Heart right ventricle (tissue), 16 donors: ENCODE data around the gene STARD7. TPM values are rescaled to one million over a fixed set of nuclear protein-coding genes. Genes with fewer than 3 reads are reported as not detected.

Experiments
- ATAC-seq, 8 donors: fragments of 200-7000 bp; cut with Tn5 transposase; one replicate each; pipeline ENCODE4 v1.9.1; 2020; ENCODE audit warnings: mild to moderate bottlenecking in 8 of 8, moderate library complexity in 8 of 8, moderate number of reproducible peaks in 1 of 8
- DNase-seq, 2 donors: peaks; one replicate each; pipeline ENCODE4 v3.0.0-alpha.2; 2020
- H3K27ac ChIP-seq, 10 donors: fragments of 200-600 bp; sonication (generic) in 2 of 10; one replicate each; pipeline versions ENCODE4 v1.5.0 to v1.8.0; 2020 to 2022; ENCODE audit warnings: mild to moderate bottlenecking in 3 of 10
- H3K27me3 ChIP-seq, 7 donors: fragments of 200-600 bp; one replicate each; pipeline ENCODE4 v1.8.0; 2021 to 2022; ENCODE audit warnings: mild to moderate bottlenecking in 2 of 7
- H3K36me3 ChIP-seq, 9 donors: fragments of 200-600 bp; sonication (generic) in 1 of 9; one replicate each; pipeline versions ENCODE4 v1.5.0 to v1.8.0; 2020 to 2022; ENCODE audit warnings: mild to moderate bottlenecking in 2 of 9
- H3K4me1 ChIP-seq, 9 donors: fragments of 200-600 bp; sonication (generic) in 1 of 9; one replicate each; pipeline versions ENCODE4 v1.5.0 to v1.8.0; 2020 to 2022; ENCODE audit warnings: mild to moderate bottlenecking in 4 of 9
- H3K4me3 ChIP-seq, 10 donors: fragments of 200-600 bp; sonication (generic) in 2 of 10; one replicate each; pipeline versions ENCODE4 v1.5.0 to v1.8.0; 2020 to 2022; ENCODE audit warnings: mild to moderate bottlenecking in 7 of 10, moderate library complexity in 2 of 10
- H3K9me3 ChIP-seq, 11 donors: fragments of 200-600 bp in 10 of 11; sonication (generic) in 2 of 11; one replicate each; pipeline versions ENCODE4 v1.5.0 to v1.8.0; 2013 to 2022; ENCODE audit warnings: mild to moderate bottlenecking in 2 of 11, control low read depth in 1 of 11, moderate library complexity in 1 of 11
- CTCF ChIP-seq, 9 donors: fragments of 200-600 bp; sonication (generic) in 2 of 9; IDR thresholded peaks; one replicate each; pipeline versions ENCODE4 v1.5.0 to v1.8.0; 2021 to 2022; ENCODE audit warnings: antibody characterized with exemption in 9 of 9, mild to moderate bottlenecking in 5 of 9, moderate library complexity in 1 of 9
- WGBS, 2 donors: extraction: QIAGEN DNeasy Blood & Tissue Kit; methylation state at CpG; one replicate each; pipeline ENCODE4 v1.1.7; 2013; ENCODE audit warnings: inconsistent platforms in 1 of 2; 5-methylcytosine and 5-hydroxymethylcytosine counted together
- intact Hi-C, 10 donors: fragments of 100-400 bp; cut with DNase I; formaldehyde crosslinking; loops; one replicate each; pipeline versions ENCODE4 v1.11.1 to v1.14.2; 2022
- polyA plus RNA-seq, 2 donors: library from polyadenylated mRNA; stranded (reverse); fragments of 200-250 nt; gene quantifications; one replicate each; pipeline ENCODE4 v1.2.3, GENCODE V29; 2013
- total RNA-seq, 10 donors: library from RNA; stranded (reverse); fragmentation: NEBNext Ultra II Directional in 3 of 10; extraction: Animal tissue kit (Norgen Biotek cat#: 25700) in 3 of 10; gene quantifications; one replicate each; pipeline versions ENCODE4 v1.2.1 to v1.2.4, GENCODE V29; 2021 to 2023
- donor health status: Arrhythmogenic right ventricular cardiomyopathy.
- donor health status: ischemic (EF 13 %, LVEDD 7.1; RV severe dilation, severe dysfunction).
- donor health status: healthy with polysubstance abuse.
- donor health status: DM: no; HTN: yes; CAD: no.
- donor health status: DM: no; HTN: no; CAD: no.
- donor health status: ischemic (EF 25% LVEDD 6.9; RV normal size, moderate dysfunction).
- donor health status: ischemic (EF 25% LVEDD 5.7; RV mildly dilated, moderate dysfunction).
- donor health status: healthy.
- donor health status: DM: yes; HTN: yes; CAD: no.
- donor health status: Ischemic cardiomyopathy.
- donor health status: ischemic (EF 35%, LVEDD 5.7; RV mildly dilated, moderate dysfunction).
- donor health status: nonischemic (EF 11% LVEDD 7.7; RV severe dilation, severe dysfunction).
- donor health status: DM: yes; HTN: yes; CAD: no.
- donor health status: PGD.
- donor health status: ischemic (EF 29% LVEDD 5.4; RV normal size, mild dysfunction).
- donor health status: nonischemic (EF 23%, LVEDD 6.1; RV moderate dilation, normal function).

STARD7 gene
- total and polyA plus RNA-seq, 12 donors: 50.8 to 397 (median 191) TPM

GRCh38 chr2:96249654-96250053 is 41.0 kb upstream of the STARD7 start:
- intact Hi-C loops: loop anchor here in 1 of 10 donors (5.0 kb wide), 1 partner anchor 37 kb away; no protein-coding TSS in a partner anchor
- ATAC-seq (peak in 2 of 8 donors; percentile 1 to 10), DNase-seq (no peak)
- Histone ChIP-seq H3K27ac (peak overlapping the region in 9 of 10 donors; percentile 9 to 97 (median 66)), H3K9me3 (no peaks in the 10 kb centered on the region), H3K27me3 (no peaks in the 10 kb centered on the region), H3K4me1 (peaks cover 8 to 93% (median 61%) of the 10 kb centered on the region in 9 donors), H3K36me3 (peaks cover 0 to 45% (median 22%) of the 10 kb centered on the region in 9 donors), H3K4me3 (no peak overlapping the region)
- 69 to 78% methylated on average over 9 of the region's 9 CpGs for WGBS, 2 donors
- TF ChIP-seq CTCF (IDR thresholded peaks at IDR 0.05): no peak

GRCh38 chr2:96248624-96249023 is 40.0 kb upstream of the STARD7 start:
- H3K27ac ChIP-seq: no peak overlapping the region
- no peaks in the 10 kb centered on the region for H3K27me3 ChIP-seq
- H3K4me3 ChIP-seq: no peak overlapping the region
- no peak for ATAC-seq
- no peak for DNase-seq
- peaks cover 0 to 35% (median 13%) of the 10 kb centered on the region in 9 donors for H3K36me3 ChIP-seq
- no peaks in the 10 kb centered on the region for H3K9me3 ChIP-seq
- H3K4me1 ChIP-seq: peaks cover 7 to 86% (median 51%) of the 10 kb centered on the region in 9 donors
- WGBS, 2 donors: 96 to 97% methylated on average over 4 of the region's 4 CpGs
- TF ChIP-seq CTCF (IDR thresholded peaks at IDR 0.05): no peak
- intact Hi-C loops: no loop called here

DNA sequence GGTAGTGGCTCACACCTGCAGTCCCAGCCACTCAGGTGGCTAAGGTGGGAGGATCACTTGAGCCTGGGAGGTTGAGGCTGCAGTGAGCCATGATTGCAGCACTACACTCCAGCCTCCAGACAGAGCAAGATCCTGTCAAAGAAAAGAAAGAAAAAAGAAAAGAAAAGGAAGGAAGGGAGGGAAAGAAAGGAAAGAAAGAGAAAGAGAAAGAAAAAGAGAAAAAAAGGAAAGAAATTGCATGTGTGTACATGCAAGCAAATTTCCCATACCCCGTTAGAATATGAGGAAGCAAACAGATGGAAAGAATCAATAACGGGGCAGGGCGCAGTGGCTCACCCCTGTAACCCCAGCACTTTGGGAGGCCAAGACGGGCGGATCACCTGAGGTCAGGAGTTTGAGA is 39.3 kb upstream of the STARD7 start:
- DNase-seq: no peak
- Histone ChIP-seq H3K36me3 (peaks cover 0 to 28% (median 5%) of the 10 kb centered on the region in 9 donors), H3K4me1 (peaks cover 7 to 82% (median 43%) of the 10 kb centered on the region in 9 donors), H3K27ac (peak overlapping the region in 1 of 10 donors; percentile 89), H3K4me3 (no peak overlapping the region), H3K9me3 (no peaks in the 10 kb centered on the region), H3K27me3 (no peaks in the 10 kb centered on the region)
- 92 to 98% methylated on average over 5 of the region's 5 CpGs for WGBS, 2 donors
- TF ChIP-seq CTCF (IDR thresholded peaks at IDR 0.05): no peak
- ATAC-seq: no peak
- intact Hi-C loops: no loop called here

DNA sequence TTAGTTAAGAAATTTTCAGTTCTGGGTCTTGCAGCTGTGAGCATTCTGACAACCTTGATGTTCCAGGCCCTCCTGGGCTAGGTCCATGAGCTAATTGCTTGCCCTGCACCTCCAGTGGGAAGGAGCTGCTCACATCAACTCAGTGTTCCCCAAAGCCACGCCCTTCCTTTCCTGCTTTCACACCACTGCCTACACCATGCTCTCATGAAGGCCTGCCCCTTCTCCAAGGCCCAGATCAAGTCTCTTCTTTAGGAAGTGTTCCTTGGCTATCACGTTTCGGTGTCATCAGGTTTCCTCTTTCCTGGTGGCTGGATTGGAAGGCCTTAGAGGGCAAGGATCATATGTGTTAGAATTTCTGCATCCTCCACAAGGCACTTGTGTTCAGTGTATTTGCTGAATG is 38.4 kb upstream of the STARD7 start:
- Histone ChIP-seq H3K27ac (peak overlapping the region in 2 of 10 donors; percentile 17 to 89), H3K36me3 (peaks cover 0 to 19% (median 0%) of the 10 kb centered on the region in 9 donors), H3K27me3 (no peaks in the 10 kb centered on the region), H3K4me3 (no peak overlapping the region), H3K4me1 (peaks cover 7 to 82% (median 45%) of the 10 kb centered on the region in 9 donors), H3K9me3 (no peaks in the 10 kb centered on the region)
- intact Hi-C loops: no loop called here
- no peak for ATAC-seq
- 76 to 84% methylated on average over 3 of the region's 3 CpGs for WGBS, 2 donors
- no peak for TF ChIP-seq CTCF (IDR thresholded peaks at IDR 0.05)
- no peak for DNase-seq
